K562 (cell line): ENCODE measurements around the gene FANCC. TPM values are rescaled to one million over a fixed set of nuclear protein-coding genes. Genes with fewer than 3 reads are reported as not detected.
A peak's percentile ranks its signal among the peaks of the same experiment; 100 is the strongest.

Source experiments
- PYGO2 ChIP-seq: fragments of 450-650 bp; IDR thresholded peaks from 2 replicates; pipeline ENCODE4 v1.6.1; 2016; ENCODE audit warnings: mild to moderate bottlenecking, missing genetic modification characterization, moderate library complexity, missing compliant biosample characterization
- REST ChIP-seq, 2 experiments: fragments of 450-650 bp; formaldehyde crosslinking in 1 of 2; IDR thresholded peaks; 2 replicates each; pipeline versions ENCODE4 v1.4.0 to v1.6.1; 2014 to 2020; ENCODE audit warnings: mild to moderate bottlenecking in 2 of 2, borderline replicate concordance in 1 of 2, low read depth in 1 of 2
- RREB1 ChIP-seq: fragments of 250-450 bp; sonication (Bioruptor Pico); IDR thresholded peaks from 2 replicates; pipeline ENCODE4 v1.4.0; 2020
- SMC3 ChIP-seq: conservative IDR thresholded peaks from 2 replicates; pipeline ENCODE4 v1.6.1; 2011; ENCODE audit warnings: low read depth, low read length, improper control_type of control experiment; ENCODE audit not compliant: insufficient read depth
- polyA plus RNA-seq, 8 experiments: library from polyadenylated mRNA; depleted of rRNA in 4 of 8; stranded (reverse) in 5 of 8; unstranded in 3 of 8; fragments of >200 nt; fragmentation: Nextera tagmentation in 2 of 8; fragmentation: Illumina TruSeq in 1 of 8; extraction: Ambion mirVana in 2 of 8; extraction: Trizol in 1 of 8; gene quantifications; 2 replicates each; pipeline versions ENCODE4 v1.2.1 to v1.2.3, GENCODE V29; 2011 to 2014; ENCODE audit warnings: inconsistent platforms in 1 of 8, missing spikeins in 1 of 8
- total RNA-seq, 7 experiments: library from RNA; depleted of rRNA in 6 of 7; stranded (reverse); fragments of >200 nt in 6 of 7; fragmentation: Illumina TruSeq in 2 of 7; extraction: Trizol in 2 of 7; gene quantifications; 2 replicates each; pipeline versions ENCODE4 v1.2.1 to v1.2.3, GENCODE V29; 2011 to 2021; ENCODE audit warnings: low replicate concordance in 1 of 7

FANCC gene
- total and polyA plus RNA-seq, 9 of the 15 experiments (the other 6 are each of a cell fraction or from before 2014, with no cell fraction given), result 4.6 to 18.4 (median 14.2) TPM

GRCh38 chr9:95131023-95131943, 186.2 kb downstream of the FANCC start (continued):
- no peak for TF ChIP-seq RREB1 (CRISPR knock-in tag)
- TF ChIP-seq PYGO2, result no peak
- TF ChIP-seq REST (IDR thresholded peaks at IDR 0.05; ENCODE audit: borderline replicate concordance), result peak; percentile 52; the same call in 1 of the 2 replicates
- TF ChIP-seq REST (CRISPR knock-in tag; IDR thresholded peaks at IDR 0.05; ENCODE audit: low read depth), result no peak
- peak; percentile 54; the same call in 1 of the 2 replicates for TF ChIP-seq SMC3
